GM12865 (cell line): ENCODE measurements around the gene C12orf42.

Source experiments
- DNase-seq: peaks from one replicate; pipeline ENCODE4 v3.0.0; 2010; ENCODE audit warnings: low read depth
- H3K4me3 ChIP-seq: 2 replicates; pipeline ENCODE4 v1.5.1; 2011; ENCODE audit warnings: mild to moderate bottlenecking, low read depth, low read length, control low read depth
- TF ChIP-seq, protein P1 (sequence below): IDR thresholded peaks from 2 replicates; pipeline ENCODE4 v1.5.1; 2011; ENCODE audit warnings: low read length, control low read depth, low read depth, inconsistent platforms; ENCODE audit not compliant: insufficient read depth; ENCODE audit errors: missing control alignments

The C12orf42 gene

DNA sequence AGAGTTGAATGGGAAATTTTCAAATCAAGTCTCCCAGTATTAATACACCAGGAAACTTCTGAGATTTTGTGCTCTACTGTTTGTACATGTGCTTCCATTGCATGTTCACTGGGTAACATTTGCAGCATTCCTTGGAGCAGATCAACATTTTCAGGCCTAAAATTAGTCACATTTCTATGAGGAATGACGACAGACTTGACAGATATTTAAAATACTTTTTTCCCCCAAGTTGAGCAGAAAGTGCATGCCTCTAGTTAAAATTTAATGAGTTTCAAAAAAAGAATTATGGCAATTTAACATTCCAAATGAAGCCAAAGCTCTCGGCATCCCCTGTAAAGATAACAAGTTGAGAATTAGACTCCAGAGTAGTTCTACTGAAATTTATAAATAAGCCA is 72.3 kb downstream of the C12orf42 start:
- no peak for DNase-seq
- no peak overlapping the region for H3K4me3 ChIP-seq
- TF ChIP-seq, protein P1, sequence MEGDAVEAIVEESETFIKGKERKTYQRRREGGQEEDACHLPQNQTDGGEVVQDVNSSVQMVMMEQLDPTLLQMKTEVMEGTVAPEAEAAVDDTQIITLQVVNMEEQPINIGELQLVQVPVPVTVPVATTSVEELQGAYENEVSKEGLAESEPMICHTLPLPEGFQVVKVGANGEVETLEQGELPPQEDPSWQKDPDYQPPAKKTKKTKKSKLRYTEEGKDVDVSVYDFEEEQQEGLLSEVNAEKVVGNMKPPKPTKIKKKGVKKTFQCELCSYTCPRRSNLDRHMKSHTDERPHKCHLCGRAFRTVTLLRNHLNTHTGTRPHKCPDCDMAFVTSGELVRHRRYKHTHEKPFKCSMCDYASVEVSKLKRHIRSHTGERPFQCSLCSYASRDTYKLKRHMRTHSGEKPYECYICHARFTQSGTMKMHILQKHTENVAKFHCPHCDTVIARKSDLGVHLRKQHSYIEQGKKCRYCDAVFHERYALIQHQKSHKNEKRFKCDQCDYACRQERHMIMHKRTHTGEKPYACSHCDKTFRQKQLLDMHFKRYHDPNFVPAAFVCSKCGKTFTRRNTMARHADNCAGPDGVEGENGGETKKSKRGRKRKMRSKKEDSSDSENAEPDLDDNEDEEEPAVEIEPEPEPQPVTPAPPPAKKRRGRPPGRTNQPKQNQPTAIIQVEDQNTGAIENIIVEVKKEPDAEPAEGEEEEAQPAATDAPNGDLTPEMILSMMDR = no peak

DNA sequence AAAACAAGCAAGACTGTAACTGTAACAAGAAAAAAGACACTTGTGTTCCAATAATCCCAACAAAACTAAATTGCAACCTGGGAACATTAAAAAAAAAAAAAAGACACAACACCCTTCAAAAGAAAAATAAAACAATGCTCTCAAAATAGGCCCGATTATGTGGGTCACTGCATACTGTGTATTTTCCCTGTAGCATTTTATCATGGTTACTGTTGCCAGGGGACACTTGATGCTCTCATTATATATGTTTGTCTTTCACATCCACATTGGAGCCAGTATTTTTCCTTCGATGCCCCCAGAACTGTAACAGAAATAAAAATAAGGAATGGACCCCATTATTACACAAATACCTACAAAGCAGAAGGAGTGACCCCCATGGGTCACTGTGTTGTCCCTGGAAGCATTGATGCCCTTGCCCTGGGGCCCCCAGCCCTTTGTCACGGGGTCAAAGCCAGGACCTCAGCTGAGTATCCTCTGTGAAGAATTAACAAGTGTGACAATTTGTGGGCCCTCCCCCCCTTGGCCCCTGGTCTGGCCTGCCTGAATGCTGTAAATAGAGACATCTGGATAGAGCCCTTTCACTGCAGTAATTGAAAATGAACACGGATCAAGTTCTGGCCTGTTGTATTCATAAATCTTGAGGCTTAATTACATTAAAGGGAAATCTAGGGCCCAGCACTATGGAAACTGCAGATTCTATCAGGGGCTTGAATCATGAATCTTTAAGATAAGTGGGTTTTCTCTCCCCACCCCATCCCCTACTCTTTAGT is 72.8 kb downstream of the C12orf42 start:
- H3K4me3 ChIP-seq = no peak overlapping the region
- no peak for DNase-seq
- TF ChIP-seq, protein P1 = no peak

DNA sequence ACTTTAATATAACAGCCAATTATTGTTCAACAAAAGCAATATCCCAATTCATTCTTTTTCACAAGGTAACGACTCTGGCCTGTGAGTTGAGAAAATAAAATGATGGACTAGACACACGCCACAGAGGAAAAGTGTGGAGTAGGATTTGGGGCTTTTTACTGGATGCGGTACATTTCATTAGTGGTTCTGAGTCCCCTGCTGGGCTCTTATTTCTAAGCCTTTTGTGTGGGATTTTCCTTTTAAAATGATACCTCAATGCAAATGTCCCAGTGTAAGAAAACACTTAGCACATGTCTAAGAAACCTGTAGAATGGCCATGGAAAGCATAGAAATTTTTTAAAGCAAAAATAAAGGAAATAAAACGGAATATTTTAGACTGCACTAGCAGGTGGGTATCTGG is 73.4 kb downstream of the C12orf42 start:
- no peak overlapping the region for H3K4me3 ChIP-seq
- no peak for DNase-seq
- TF ChIP-seq, protein P1 = no peak

DNA sequence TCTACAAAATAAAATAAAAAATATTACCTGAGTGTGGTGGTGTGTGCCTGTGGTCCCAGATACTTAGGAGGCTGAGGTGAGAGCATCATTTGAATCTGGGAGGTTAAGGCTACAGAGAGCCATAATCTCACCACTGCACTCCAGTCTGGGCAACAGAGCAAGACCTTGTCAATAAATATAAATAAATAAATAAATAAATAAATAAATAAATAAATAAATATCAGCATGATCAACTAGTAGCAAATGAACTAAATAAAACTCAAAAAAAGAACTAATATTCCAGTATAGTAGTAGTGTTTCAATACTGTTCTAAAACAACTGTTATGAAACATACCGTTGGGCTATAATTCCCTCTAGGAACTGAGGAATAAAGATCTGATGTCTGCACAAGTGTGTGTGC is 74.4 kb downstream of the C12orf42 start:
- no peak for DNase-seq
- H3K4me3 ChIP-seq = no peak overlapping the region
- TF ChIP-seq, protein P1 = no peak

DNA sequence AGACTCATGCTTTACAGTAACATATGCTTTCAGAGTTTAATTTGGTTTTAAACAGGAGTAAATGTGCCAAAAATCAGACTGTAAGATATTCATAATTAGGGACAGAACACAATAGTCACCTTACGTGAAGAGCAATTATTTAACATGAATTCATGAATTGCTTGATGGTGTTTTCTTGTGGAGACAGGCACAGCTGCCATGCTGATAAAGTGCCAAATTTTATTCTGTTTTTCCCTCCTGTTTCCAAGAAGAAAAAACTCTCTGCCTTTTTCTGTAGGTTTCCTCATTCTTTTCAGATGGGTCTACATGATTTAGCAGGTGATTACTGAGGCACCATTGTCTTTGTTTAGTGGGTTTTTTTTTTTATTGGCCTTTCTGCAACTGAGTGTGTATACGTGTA is 80.1 kb downstream of the C12orf42 start:
- no peak overlapping the region for H3K4me3 ChIP-seq
- no peak for DNase-seq

DNA sequence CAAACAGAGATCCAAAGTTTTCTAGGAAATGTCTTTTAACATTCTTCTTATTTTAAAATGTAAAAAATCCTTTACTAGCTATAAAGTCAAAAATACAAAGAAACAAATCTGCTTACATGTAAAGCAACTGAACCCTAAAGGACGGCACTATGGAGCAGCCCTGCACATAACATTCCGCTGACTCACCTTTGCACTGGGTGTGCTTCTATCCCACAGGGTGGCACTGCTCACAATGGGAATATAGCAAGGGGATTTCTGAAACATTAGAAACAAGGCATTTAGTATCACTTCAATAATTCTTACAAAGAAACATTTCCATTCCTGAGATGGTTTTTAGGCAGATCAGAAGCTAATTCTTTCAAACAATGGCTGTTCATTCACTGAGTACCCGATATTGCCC is 94.3 kb downstream of the C12orf42 start:
- DNase-seq = no peak
- H3K4me3 ChIP-seq = no peak overlapping the region
- TF ChIP-seq, protein P1 = no peak

More for the DNA sequence above, 80.1 kb downstream of the C12orf42 start:
- TF ChIP-seq, protein P1 = no peak

DNA sequence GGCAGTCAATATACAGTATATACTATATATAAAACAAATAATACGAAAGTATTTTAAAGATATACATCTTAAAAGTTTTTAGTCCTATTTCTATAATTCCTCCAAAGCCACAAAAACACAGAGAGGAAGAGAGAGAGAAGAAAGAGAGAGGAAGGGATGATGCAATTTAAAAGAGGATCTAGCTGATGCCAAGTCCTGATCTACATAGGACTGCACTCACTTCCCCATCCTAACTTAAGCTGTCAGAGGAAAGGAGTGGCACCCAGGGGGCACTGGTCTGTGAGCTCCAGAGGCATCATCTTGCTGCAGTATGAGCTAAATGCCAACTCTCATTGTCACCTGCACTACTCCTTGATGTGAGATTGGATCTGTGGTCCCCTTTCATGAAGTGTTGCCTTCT is 95.8 kb downstream of the C12orf42 start:
- TF ChIP-seq, protein P1 = no peak
- no peak overlapping the region for H3K4me3 ChIP-seq
- no peak for DNase-seq
